H9 (cell line): ENCODE results near the gene APRT. TPM values are rescaled to one million over a fixed set of nuclear protein-coding genes. Genes with fewer than 3 reads are reported as not detected.

Experiments used
- DNase-seq: peaks from one replicate; pipeline ENCODE4 v3.0.0-alpha.2; 2017
- H2AFZ ChIP-seq: one replicate; pipeline ENCODE4 v1.6.1; 2013; ENCODE audit warnings: mild to moderate bottlenecking, low read length, control low read depth, moderate library complexity
- H2AK5ac ChIP-seq: 2 replicates; pipeline ENCODE4 v1.6.1; 2013; ENCODE audit warnings: low read length, control low read depth, mixed read lengths; ENCODE audit not compliant: insufficient read length
- H2BK120ac ChIP-seq: one replicate; pipeline ENCODE4 v1.6.1; 2013; ENCODE audit warnings: low read depth, mild to moderate bottlenecking, low read length, control low read depth, inconsistent platforms; ENCODE audit not compliant: poor library complexity, severe bottlenecking
- H2BK12ac ChIP-seq: 2 replicates; pipeline ENCODE4 v1.6.1; 2013; ENCODE audit warnings: low read length, control low read depth, mixed read lengths, low read depth; ENCODE audit not compliant: insufficient read length
- H2BK15ac ChIP-seq: 2 replicates; pipeline ENCODE4 v1.6.1; 2013; ENCODE audit warnings: low read depth, low read length, control low read depth
- H2BK20ac ChIP-seq: one replicate; pipeline ENCODE4 v1.6.1; 2013; ENCODE audit warnings: low read depth, mild to moderate bottlenecking, low read length, control low read depth, inconsistent platforms; ENCODE audit not compliant: poor library complexity, severe bottlenecking
- H2BK5ac ChIP-seq: 2 replicates; pipeline ENCODE4 v1.6.1; 2013; ENCODE audit warnings: low read length, control low read depth, mixed read lengths; ENCODE audit not compliant: insufficient read length
- H3K14ac ChIP-seq: 2 replicates; pipeline ENCODE4 v1.6.1; 2013; ENCODE audit warnings: low read length, control low read depth; ENCODE audit not compliant: insufficient read depth
- H3K18ac ChIP-seq: 2 replicates; pipeline ENCODE4 v1.6.1; 2013; ENCODE audit warnings: low read depth, mild to moderate bottlenecking, mixed read lengths, low read length, control low read depth; ENCODE audit not compliant: insufficient read length
- H3K23ac ChIP-seq: 2 replicates; pipeline ENCODE4 v1.6.1; 2013; ENCODE audit warnings: low read length, control low read depth, mixed read lengths, low read depth; ENCODE audit not compliant: insufficient read length
- H3K23me2 ChIP-seq: 2 replicates; pipeline ENCODE4 v1.6.1; 2013; ENCODE audit warnings: low read depth, mild to moderate bottlenecking, mixed read lengths, low read length, control low read depth; ENCODE audit not compliant: insufficient read length, poor library complexity, severe bottlenecking
- H3K27ac ChIP-seq: 2 replicates; pipeline ENCODE4 v1.5.1; 2013; ENCODE audit warnings: low read length, control low read depth, mixed read lengths, low read depth; ENCODE audit not compliant: insufficient read length
- H3K27me3 ChIP-seq: 2 replicates; pipeline ENCODE4 v1.6.1; 2013; ENCODE audit warnings: low read length, control low read depth, inconsistent platforms; ENCODE audit not compliant: insufficient read depth
- H3K4ac ChIP-seq: 2 replicates; pipeline ENCODE4 v1.6.1; 2013; ENCODE audit warnings: low read depth, mild to moderate bottlenecking, control low read depth, inconsistent platforms, low read length, moderate library complexity
- H3K4me1 ChIP-seq: 2 replicates; pipeline ENCODE4 v1.6.1; 2013; ENCODE audit warnings: low read length, control low read depth, inconsistent platforms; ENCODE audit not compliant: insufficient read depth
- H3K4me2 ChIP-seq: 2 replicates; pipeline ENCODE4 v1.6.1; 2013; ENCODE audit warnings: low read length, control low read depth, mixed read lengths; ENCODE audit not compliant: insufficient read length, insufficient read depth
- H3K56ac ChIP-seq: 2 replicates; pipeline ENCODE4 v1.6.1; 2013; ENCODE audit warnings: low read depth, mild to moderate bottlenecking, mixed read lengths, low read length, control low read depth; ENCODE audit not compliant: insufficient read length
- H3K79me1 ChIP-seq: 2 replicates; pipeline ENCODE4 v1.6.1; 2013; ENCODE audit warnings: low read depth, mild to moderate bottlenecking, moderate library complexity, low read length, control low read depth, inconsistent platforms; ENCODE audit not compliant: insufficient read depth, poor library complexity, severe bottlenecking
- H3K79me2 ChIP-seq: 2 replicates; pipeline ENCODE4 v1.6.1; 2013; ENCODE audit warnings: low read length, control low read depth, inconsistent platforms; ENCODE audit not compliant: insufficient read depth
- H3K9ac ChIP-seq: 2 replicates; pipeline ENCODE4 v1.6.1; 2013; ENCODE audit warnings: low read length, control low read depth, mixed read lengths; ENCODE audit not compliant: insufficient read length; ENCODE audit errors: extremely low read depth
- H3K9me3 ChIP-seq: one replicate; pipeline ENCODE4 v1.6.1; 2013; ENCODE audit warnings: low read depth, low read length, inconsistent platforms; ENCODE audit not compliant: control insufficient read depth
- H3T11ph ChIP-seq: one replicate; pipeline ENCODE4 v1.6.1; 2013; ENCODE audit warnings: mild to moderate bottlenecking, low read length, control low read depth, inconsistent platforms
- H4K20me1 ChIP-seq: one replicate; pipeline ENCODE4 v1.6.1; 2013; ENCODE audit not compliant: control insufficient read depth, insufficient read length, insufficient read depth
- H4K5ac ChIP-seq: 2 replicates; pipeline ENCODE4 v1.6.1; 2013; ENCODE audit warnings: low read depth, mild to moderate bottlenecking, mixed read lengths, low read length, control low read depth; ENCODE audit not compliant: insufficient read length
- H4K8ac ChIP-seq: replicated peaks from 2 replicates; pipeline ENCODE4 v1.6.1; 2013; ENCODE audit warnings: low read length, control low read depth, mixed read lengths, low read depth; ENCODE audit not compliant: insufficient read length
- H4K91ac ChIP-seq: 2 replicates; pipeline ENCODE4 v1.6.1; 2013; ENCODE audit warnings: low read depth, mild to moderate bottlenecking, moderate library complexity, mixed read lengths, low read length, control low read depth; ENCODE audit not compliant: insufficient read length
- H3K27ac Mint-ChIP-seq, 3 experiments: 2 replicates in 2 of 3; 3 replicates in 1 of 3; pipeline ENCODE4 v1.8.0; 2020 to 2021; ENCODE audit warnings: mixed read lengths in 3 of 3, mild to moderate bottlenecking in 1 of 3, moderate library complexity in 1 of 3
- H3K27me3 Mint-ChIP-seq: 2 replicates; pipeline ENCODE4 v1.8.0; 2021; ENCODE audit warnings: low read depth, mild to moderate bottlenecking, moderate library complexity, mixed read lengths
- H3K36me3 Mint-ChIP-seq, 3 experiments: 2 replicates in 2 of 3; 3 replicates in 1 of 3; pipeline ENCODE4 v1.8.0; 2020 to 2021; ENCODE audit warnings: low read depth in 3 of 3, mixed read lengths in 3 of 3; ENCODE audit not compliant: insufficient read depth in 1 of 3
- H3K4me1 Mint-ChIP-seq, 2 experiments: 2 replicates each; pipeline ENCODE4 v1.8.0; 2020; ENCODE audit warnings: mixed read lengths in 2 of 2
- H3K4me3 Mint-ChIP-seq, 2 experiments: 2 replicates in 1 of 2; 3 replicates in 1 of 2; pipeline ENCODE4 v1.8.0; 2020 to 2021; ENCODE audit warnings: mild to moderate bottlenecking in 2 of 2, mixed read lengths in 2 of 2, moderate library complexity in 1 of 2
- H3K9me3 Mint-ChIP-seq, 2 experiments: 2 replicates in 1 of 2; 3 replicates in 1 of 2; pipeline ENCODE4 v1.8.0; 2020; ENCODE audit warnings: mild to moderate bottlenecking in 2 of 2, mixed read lengths in 2 of 2, moderate library complexity in 1 of 2
- CTCF ChIP-seq: fragments of 200-600 bp; sonication (generic); conservative IDR thresholded peaks from 3 replicates; pipeline ENCODE4 v1.8.0; 2021; ENCODE audit warnings: antibody characterized with exemption, mild to moderate bottlenecking
- WGBS: extraction: QIAGEN DNeasy Blood & Tissue Kit; methylation state at CpG from one replicate; pipeline ENCODE4 v1.1.7; 2013; ENCODE audit warnings: missing lambda C conversion rate, low lambda C conversion rate, mixed read lengths; ENCODE audit not compliant: insufficient read length; ENCODE audit errors: extremely low coverage; 5-methylcytosine and 5-hydroxymethylcytosine counted together
- total RNA-seq: library from RNA; stranded (reverse); gene quantifications from 2 replicates; pipeline ENCODE4 v1.2.1, GENCODE V29; 2021

The APRT gene
- total RNA-seq, 1 experiment from 2014 or later = 246 TPM

GRCh38 chr16:88777471-88778270, 34.1 kb downstream of the APRT start:
- DNase-seq = no peak
- no peaks in the 10 kb centered on the region for H3K79me1 ChIP-seq
- H2AK5ac ChIP-seq = no peak overlapping the region
- H2BK5ac ChIP-seq = no peak overlapping the region
- H3K36me3 Mint-ChIP-seq = no peaks in the 10 kb centered on the region
- no peak overlapping the region for H4K5ac ChIP-seq
- no peak overlapping the region for H3T11ph ChIP-seq
- no peak overlapping the region for H4K91ac ChIP-seq
- H3K14ac ChIP-seq = no peak overlapping the region
- H2BK12ac ChIP-seq = no peak overlapping the region
- no peak for TF ChIP-seq CTCF
- no peak overlapping the region for H3K4me2 ChIP-seq
- no peaks in the 10 kb centered on the region for H3K9me3 ChIP-seq
- no peak overlapping the region for H2AFZ ChIP-seq
- H3K9me3 Mint-ChIP-seq = no peaks in the 10 kb centered on the region
- H3K18ac ChIP-seq = no peak overlapping the region
- no peak overlapping the region for H2BK20ac ChIP-seq
- peaks cover 4% of the 10 kb centered on the region; the same call in 1 of the 2 replicates for H3K79me2 ChIP-seq
- no peak overlapping the region for H3K4me3 Mint-ChIP-seq
- H2BK120ac ChIP-seq = no peak overlapping the region
- H3K27me3 Mint-ChIP-seq = no peaks in the 10 kb centered on the region
- no peak overlapping the region for H2BK15ac ChIP-seq
- peaks cover 25 to 43% of the 10 kb centered on the region in 2 experiments for H3K4me1 Mint-ChIP-seq
- H3K27ac Mint-ChIP-seq = peak overlapping the region; percentile 68 to 94 (median 74); a peak in 4 of 7 replicates
- no peak overlapping the region for H3K27ac ChIP-seq
- no peak overlapping the region for H3K56ac ChIP-seq
- no peak overlapping the region for H3K9ac ChIP-seq
- H3K23ac ChIP-seq = no peak overlapping the region
- no peaks in the 10 kb centered on the region for H3K23me2 ChIP-seq
- no peaks in the 10 kb centered on the region for H3K27me3 ChIP-seq
- H3K4ac ChIP-seq = no peak overlapping the region
- no peak overlapping the region for H4K8ac ChIP-seq
- no CpG with 5 or more reads among the region's 34 CpGs for WGBS
- H4K20me1 ChIP-seq = no peaks in the 10 kb centered on the region
- H3K4me1 ChIP-seq = no peaks in the 10 kb centered on the region
